ENCODE measurements around the gene LY6G6C. TPM values are rescaled to one million over a fixed set of nuclear protein-coding genes. Genes with fewer than 3 reads are reported as not detected.

Gene LY6G6C
- total and polyA plus RNA-seq, 11 donors: 0.27 TPM; not detected in 10

DNA sequence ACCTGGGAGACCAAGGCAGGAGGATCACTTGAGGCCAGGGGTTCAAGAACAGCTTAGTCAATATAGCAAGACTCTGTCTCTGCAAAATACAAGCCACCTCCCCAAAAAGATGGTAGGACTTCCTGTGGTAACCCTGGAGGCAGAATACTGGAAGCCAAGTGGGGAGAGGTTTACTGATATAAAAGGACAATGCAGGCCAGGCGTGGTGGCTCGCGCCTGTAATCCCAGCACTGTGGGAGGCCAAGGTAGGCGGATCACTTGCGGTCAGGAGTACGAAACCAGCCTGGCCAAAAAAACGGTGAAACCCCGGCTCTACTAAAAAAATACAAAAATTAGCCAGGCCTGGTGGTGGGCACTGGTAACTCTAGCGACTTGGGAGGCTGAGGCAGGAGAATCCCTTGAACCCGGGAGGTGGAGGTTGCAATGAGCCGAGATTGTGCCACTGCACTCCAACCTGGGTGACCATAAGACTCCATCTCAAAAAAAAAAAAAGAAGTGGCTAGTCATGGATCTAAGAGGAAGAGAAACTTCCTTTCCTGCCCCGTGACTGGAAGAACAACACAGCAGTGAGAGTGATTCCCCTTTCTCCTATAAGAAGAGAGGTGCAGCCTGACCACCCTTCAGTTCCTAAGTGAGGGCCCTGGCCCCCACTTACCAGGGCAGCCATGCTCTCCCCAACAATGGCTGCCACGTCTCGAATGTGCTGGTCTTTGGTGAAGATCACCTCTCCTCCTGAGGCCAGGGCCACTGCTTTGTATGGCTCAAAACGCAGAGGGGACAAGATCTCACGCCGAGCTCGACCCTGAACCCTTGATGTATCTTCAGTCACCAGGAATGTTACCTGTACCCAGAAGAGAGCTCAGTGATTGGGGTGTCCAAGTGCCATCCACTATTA lies 47.1 kb upstream of the LY6G6C start:
- Histone ChIP-seq H3K27ac (peak overlapping the region in 1 of 12 donors; percentile 63), H3K27me3 (no peaks in the 10 kb centered on the region), H3K36me3 (peaks cover 0 to 3% (median 0%) of the 10 kb centered on the region in 9 donors), H3K4me3 (no peak overlapping the region), H3K9me3 (no peaks in the 10 kb centered on the region), H3K4me1 (peaks cover 0 to 41% (median 2%) of the 10 kb centered on the region in 12 donors)
- 88 to 91% (median 88%) methylated on average over 18 of the region's 18 CpGs for WGBS, 4 donors
- TF ChIP-seq, protein P1, sequence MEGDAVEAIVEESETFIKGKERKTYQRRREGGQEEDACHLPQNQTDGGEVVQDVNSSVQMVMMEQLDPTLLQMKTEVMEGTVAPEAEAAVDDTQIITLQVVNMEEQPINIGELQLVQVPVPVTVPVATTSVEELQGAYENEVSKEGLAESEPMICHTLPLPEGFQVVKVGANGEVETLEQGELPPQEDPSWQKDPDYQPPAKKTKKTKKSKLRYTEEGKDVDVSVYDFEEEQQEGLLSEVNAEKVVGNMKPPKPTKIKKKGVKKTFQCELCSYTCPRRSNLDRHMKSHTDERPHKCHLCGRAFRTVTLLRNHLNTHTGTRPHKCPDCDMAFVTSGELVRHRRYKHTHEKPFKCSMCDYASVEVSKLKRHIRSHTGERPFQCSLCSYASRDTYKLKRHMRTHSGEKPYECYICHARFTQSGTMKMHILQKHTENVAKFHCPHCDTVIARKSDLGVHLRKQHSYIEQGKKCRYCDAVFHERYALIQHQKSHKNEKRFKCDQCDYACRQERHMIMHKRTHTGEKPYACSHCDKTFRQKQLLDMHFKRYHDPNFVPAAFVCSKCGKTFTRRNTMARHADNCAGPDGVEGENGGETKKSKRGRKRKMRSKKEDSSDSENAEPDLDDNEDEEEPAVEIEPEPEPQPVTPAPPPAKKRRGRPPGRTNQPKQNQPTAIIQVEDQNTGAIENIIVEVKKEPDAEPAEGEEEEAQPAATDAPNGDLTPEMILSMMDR (IDR thresholded peaks at IDR 0.05): no peak
- TF ChIP-seq POLR2A (IDR thresholded peaks at IDR 0.05): no peak
- DNase-seq (no peak), ATAC-seq (peak in 1 of 4 donors; percentile 44)
- intact Hi-C loops (cut with DNase I): loop anchor here in 4 of 10 donors (5.0 to 10.0 kb wide), 4 partner anchors 36 to 86 kb away; partner anchors contain the start of genes DDAH2 (in 2 of the 4) and LY6G5C (in 2 of the 4)

DNA sequence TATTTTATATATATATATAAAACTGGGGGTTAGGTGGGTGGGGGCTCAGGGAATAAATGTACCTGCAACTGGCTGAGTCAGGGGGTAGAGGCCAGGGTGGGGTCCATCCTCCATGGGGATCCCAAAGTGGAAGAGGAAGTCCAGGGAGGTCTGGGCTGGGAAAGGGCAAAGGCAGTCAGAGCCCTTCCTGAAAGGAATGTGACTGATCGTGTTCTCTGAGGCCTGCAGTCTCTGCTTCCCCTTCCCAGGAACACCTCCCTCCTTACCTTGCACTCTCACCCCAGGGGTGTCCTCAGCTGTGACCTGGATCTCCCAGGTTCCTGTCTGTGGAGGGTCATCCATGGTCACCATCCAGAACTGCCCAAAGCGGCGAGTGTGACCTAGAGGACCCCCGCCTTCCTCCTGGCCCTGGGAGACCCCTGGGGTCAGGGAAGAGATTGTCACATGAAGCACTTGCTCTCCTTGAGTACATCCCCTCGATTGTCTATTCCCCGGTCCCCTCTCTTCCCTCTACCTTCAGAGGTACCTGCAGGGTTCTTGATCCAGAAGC lies 45.6 kb upstream of the LY6G6C start:
- no peak for DNase-seq
- intact Hi-C loops (cut with DNase I): loop anchor here in 4 of 10 donors (5.0 to 10.0 kb wide), 4 partner anchors 35 to 85 kb away; partner anchors contain the start of genes DDAH2 (in 2 of the 4) and LY6G5C (in 2 of the 4)
- TF ChIP-seq POLR2A (IDR thresholded peaks at IDR 0.05): no peak
- TF ChIP-seq, protein P1 (IDR thresholded peaks at IDR 0.05): no peak
- no peak overlapping the region for H3K4me3 ChIP-seq
- no peak for ATAC-seq
- H3K9me3 ChIP-seq: no peaks in the 10 kb centered on the region
- H3K27ac ChIP-seq: no peak overlapping the region
- peaks cover 0 to 32% (median 6%) of the 10 kb centered on the region in 12 donors for H3K4me1 ChIP-seq
- H3K36me3 ChIP-seq: peaks cover 0 to 3% (median 0%) of the 10 kb centered on the region in 9 donors
- no peaks in the 10 kb centered on the region for H3K27me3 ChIP-seq
- WGBS, 4 donors: 81 to 85% (median 82%) methylated on average over 6 of the region's 6 CpGs

DNA sequence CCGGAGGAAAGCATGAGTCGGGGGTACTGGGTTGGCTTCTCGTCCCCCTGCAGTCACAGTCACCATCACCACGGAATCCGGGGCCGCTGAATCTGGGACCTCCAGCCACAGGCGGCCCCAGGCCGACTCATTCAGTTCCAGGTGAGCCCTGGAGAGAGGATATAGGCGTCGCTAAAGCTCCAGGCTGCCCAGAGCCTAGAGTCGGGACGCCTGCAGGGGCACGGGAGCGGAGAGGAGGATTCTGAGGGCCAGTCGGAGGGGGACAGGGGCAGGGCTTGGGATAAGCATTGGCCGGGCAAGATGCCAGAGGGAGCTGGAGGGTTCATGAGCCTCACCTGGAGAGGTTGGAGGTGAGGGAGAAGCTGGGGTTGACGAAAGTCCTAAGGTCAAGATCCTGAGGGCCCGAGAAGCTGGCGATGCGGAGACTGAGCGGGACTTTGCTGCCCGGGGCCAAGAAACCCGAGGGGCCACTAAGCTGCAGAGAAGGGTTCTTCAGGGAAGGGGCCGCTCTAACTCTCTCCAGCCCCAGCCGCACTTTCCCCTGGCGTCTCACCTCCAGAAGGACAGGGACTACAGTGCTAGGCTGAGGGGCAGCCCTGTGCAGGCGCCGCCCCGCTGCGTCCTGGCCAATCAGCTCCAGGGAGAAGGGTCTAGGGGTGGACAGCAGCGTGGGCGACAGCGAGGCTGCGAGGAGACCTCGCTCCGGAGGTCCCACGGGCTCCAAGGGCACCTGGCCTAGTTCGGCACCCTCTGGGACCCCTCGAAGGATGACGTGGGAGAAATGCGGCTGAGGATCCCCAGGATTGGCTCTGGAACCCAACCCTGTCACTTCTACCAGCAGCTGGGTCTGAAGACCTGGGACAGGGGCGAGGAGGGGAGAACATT lies 44.6 kb upstream of the LY6G6C start:
- Histone ChIP-seq H3K36me3 (peaks cover 0 to 14% (median 0%) of the 10 kb centered on the region in 9 donors), H3K27ac (no peak overlapping the region), H3K27me3 (no peaks in the 10 kb centered on the region), H3K9me3 (no peaks in the 10 kb centered on the region), H3K4me1 (peaks cover 0 to 32% (median 6%) of the 10 kb centered on the region in 12 donors), H3K4me3 (peak overlapping the region in 6 of 12 donors; percentile 22 to 38 (median 26))
- DNase-seq: no peak
- TF ChIP-seq POLR2A (IDR thresholded peaks at IDR 0.05): no peak
- TF ChIP-seq, protein P1 (IDR thresholded peaks at IDR 0.05): no peak
- intact Hi-C loops (cut with DNase I): loop anchor here in 4 of 10 donors (5.0 to 10.0 kb wide), 4 partner anchors 34 to 84 kb away; partner anchors contain the start of genes DDAH2 (in 2 of the 4) and LY6G5C (in 2 of the 4)
- 55 to 72% (median 61%) methylated on average over 37 to 42 of the region's 42 CpGs for WGBS, 4 donors
- peak in 2 of 4 donors; percentile 30 to 42 for ATAC-seq
